HEK293T (cell line): Measurements from ENCODE around the gene STXBP6.
"Not testable (repeated sequence)": the region's sequence is repeated elsewhere in the genome, so short reads cannot be mapped to it uniquely, and the experiment has no call there.

Experiments
- CTCF ChIA-PET: fragments of 350-600 bp; formaldehyde crosslinking; extraction: SDS; loops from one replicate; lab custom pipeline; 2021; ENCODE audit warnings: antibody characterized with exemption, inconsistent platforms; lab: Yijun Ruan, JAX
- POLR2A ChIA-PET: fragments of 350-600 bp; formaldehyde crosslinking; extraction: SDS; loops from one replicate; lab custom pipeline; 2020; ENCODE audit warnings: antibody characterized with exemption, inconsistent platforms; lab: Yijun Ruan, JAX
- DNase-seq: peaks from one replicate; pipeline ENCODE4 v3.0.0; 2012; ENCODE audit warnings: mixed read lengths; ENCODE audit errors: extremely low spot score
- ARNT ChIP-seq: fragments of 450-650 bp; IDR thresholded peaks from 2 replicates; pipeline ENCODE4 v1.6.1; 2017; ENCODE audit warnings: mild to moderate bottlenecking
- BHLHE40 ChIP-seq: fragments of 450-650 bp; IDR thresholded peaks from 2 replicates; pipeline ENCODE4 v1.6.1; 2016; ENCODE audit warnings: mild to moderate bottlenecking, moderate library complexity, borderline replicate concordance
- CTBP1 ChIP-seq: fragments of 450-650 bp; IDR thresholded peaks from 2 replicates; pipeline ENCODE4 v1.6.1; 2016; ENCODE audit warnings: borderline replicate concordance
- ELF4 ChIP-seq: fragments of 450-650 bp; IDR thresholded peaks from 2 replicates; pipeline ENCODE4 v1.6.1; 2017; ENCODE audit warnings: antibody characterized with exemption
- FOXA1 ChIP-seq: fragments of 450-650 bp; IDR thresholded peaks from 2 replicates; pipeline ENCODE4 v1.6.1; 2016; ENCODE audit warnings: mild to moderate bottlenecking
- FOXK2 ChIP-seq: fragments of 450-650 bp; IDR thresholded peaks from 2 replicates; pipeline ENCODE4 v1.6.1; 2016; ENCODE audit warnings: mild to moderate bottlenecking
- FOXM1 ChIP-seq: fragments of 450-650 bp; IDR thresholded peaks from 2 replicates; pipeline ENCODE4 v1.6.1; 2017; ENCODE audit warnings: mild to moderate bottlenecking, borderline replicate concordance
- HDGF ChIP-seq: fragments of 450-650 bp; IDR thresholded peaks from 2 replicates; pipeline ENCODE4 v1.6.1; 2017; ENCODE audit warnings: antibody characterized with exemption, borderline replicate concordance
- L3MBTL2 ChIP-seq: fragments of 450-650 bp; conservative IDR thresholded peaks from 2 replicates; pipeline ENCODE4 v1.6.1; 2016; ENCODE audit warnings: mild to moderate bottlenecking
- LEF1 ChIP-seq: fragments of 450-650 bp; IDR thresholded peaks from 2 replicates; pipeline ENCODE4 v1.6.1; 2017; ENCODE audit warnings: mild to moderate bottlenecking, borderline replicate concordance
- NFRKB ChIP-seq: fragments of 450-650 bp; IDR thresholded peaks from 2 replicates; pipeline ENCODE4 v1.6.1; 2016; ENCODE audit warnings: mild to moderate bottlenecking, moderate library complexity
- SP1 ChIP-seq: fragments of 450-650 bp; IDR thresholded peaks from 2 replicates; pipeline ENCODE4 v1.6.1; 2017
- SUZ12 ChIP-seq: fragments of 450-650 bp; IDR thresholded peaks from 2 replicates; pipeline ENCODE4 v1.6.1; 2016; ENCODE audit warnings: mild to moderate bottlenecking
- TARDBP ChIP-seq: fragments of 450-650 bp; IDR thresholded peaks from 2 replicates; pipeline ENCODE4 v1.6.1; 2016
- ZNF384 ChIP-seq: fragments of 450-650 bp; IDR thresholded peaks from 2 replicates; pipeline ENCODE4 v1.6.1; 2016
- TF ChIP-seq, protein P1 (sequence below): fragments of 450-650 bp; IDR thresholded peaks from 2 replicates; pipeline ENCODE4 v1.6.1; 2016

The STXBP6 gene

DNA sequence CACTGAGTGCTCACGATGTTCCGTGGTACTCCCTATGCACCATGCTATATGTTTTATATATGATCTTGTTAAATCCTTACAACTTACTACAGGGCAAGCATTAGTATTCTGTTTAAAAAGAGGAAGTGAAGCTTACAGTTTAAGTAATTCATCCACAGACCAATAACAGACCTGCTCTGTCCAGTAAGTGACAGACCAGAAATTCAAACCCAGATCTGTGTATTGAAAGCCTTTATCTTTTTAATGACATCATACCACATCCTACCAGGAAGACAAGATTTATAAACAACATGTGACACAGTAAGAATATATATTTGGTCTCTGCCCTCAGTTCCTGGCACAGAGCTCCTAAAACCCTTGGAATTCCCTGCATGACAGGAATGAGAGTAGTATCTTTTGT, 206.5 kb downstream of the STXBP6 start:
- TF ChIP-seq ELF4 (no peak), SP1 (no peak), NFRKB (no peak), FOXA1 (no peak), SUZ12 (no peak), ARNT (no peak), BHLHE40 (no peak), TARDBP (no peak), ZNF384 (no peak), L3MBTL2 (no peak), FOXM1 (no peak)
- TF ChIP-seq, protein P1, sequence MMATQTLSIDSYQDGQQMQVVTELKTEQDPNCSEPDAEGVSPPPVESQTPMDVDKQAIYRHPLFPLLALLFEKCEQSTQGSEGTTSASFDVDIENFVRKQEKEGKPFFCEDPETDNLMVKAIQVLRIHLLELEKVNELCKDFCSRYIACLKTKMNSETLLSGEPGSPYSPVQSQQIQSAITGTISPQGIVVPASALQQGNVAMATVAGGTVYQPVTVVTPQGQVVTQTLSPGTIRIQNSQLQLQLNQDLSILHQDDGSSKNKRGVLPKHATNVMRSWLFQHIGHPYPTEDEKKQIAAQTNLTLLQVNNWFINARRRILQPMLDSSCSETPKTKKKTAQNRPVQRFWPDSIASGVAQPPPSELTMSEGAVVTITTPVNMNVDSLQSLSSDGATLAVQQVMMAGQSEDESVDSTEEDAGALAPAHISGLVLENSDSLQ = no peak
- DNase-seq = no peak
- ChIA-PET POLR2A (no interaction called here), CTCF (no interaction called here)

DNA sequence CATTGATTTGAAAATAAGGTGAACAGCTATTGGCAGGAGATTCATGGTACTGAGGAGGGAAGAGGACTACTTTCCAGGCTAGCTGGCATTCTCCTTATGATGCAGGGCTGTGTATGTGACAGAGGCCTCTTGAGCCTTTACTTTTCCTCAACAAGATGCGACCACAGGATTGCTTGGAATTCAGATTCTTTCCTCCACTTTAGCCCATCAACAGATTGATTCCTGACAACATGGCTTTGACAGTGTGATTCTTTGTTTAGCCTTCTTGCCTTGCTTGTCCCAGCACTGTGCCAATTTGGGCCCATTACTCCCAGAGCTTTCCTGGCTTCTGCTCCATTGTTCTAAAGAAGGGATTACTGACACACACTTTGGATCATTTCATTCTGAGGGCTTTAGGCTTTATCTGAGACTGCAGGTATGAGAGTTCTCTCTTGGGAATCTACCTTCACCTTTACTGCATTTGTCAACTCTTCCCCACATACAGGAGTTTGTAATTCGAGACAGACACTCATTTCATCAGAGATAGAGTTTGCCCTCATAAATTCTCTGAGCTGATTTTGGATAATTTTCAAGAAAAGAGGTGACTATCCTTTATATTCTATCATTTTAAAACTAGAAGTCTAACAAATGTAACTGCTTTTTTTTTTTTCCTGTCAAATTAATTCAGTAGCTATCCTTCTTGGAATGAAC, 209.6 kb downstream of the STXBP6 start:
- no peak for DNase-seq
- no peak for TF ChIP-seq SUZ12
- TF ChIP-seq, protein P1 = no peak
- no peak for TF ChIP-seq TARDBP
- no peak for TF ChIP-seq FOXK2
- no peak for TF ChIP-seq HDGF
- no peak for TF ChIP-seq ELF4
- TF ChIP-seq L3MBTL2 = no peak
- no peak for TF ChIP-seq ARNT
- TF ChIP-seq NFRKB = no peak
- TF ChIP-seq ZNF384 = no peak
- no peak for TF ChIP-seq FOXM1
- TF ChIP-seq FOXA1 = no peak
- no peak for TF ChIP-seq BHLHE40
- TF ChIP-seq CTBP1 = no peak
- no peak for TF ChIP-seq LEF1
- no peak for TF ChIP-seq SP1
- POLR2A ChIA-PET = no interaction called here
- CTCF ChIA-PET = no interaction called here

DNA sequence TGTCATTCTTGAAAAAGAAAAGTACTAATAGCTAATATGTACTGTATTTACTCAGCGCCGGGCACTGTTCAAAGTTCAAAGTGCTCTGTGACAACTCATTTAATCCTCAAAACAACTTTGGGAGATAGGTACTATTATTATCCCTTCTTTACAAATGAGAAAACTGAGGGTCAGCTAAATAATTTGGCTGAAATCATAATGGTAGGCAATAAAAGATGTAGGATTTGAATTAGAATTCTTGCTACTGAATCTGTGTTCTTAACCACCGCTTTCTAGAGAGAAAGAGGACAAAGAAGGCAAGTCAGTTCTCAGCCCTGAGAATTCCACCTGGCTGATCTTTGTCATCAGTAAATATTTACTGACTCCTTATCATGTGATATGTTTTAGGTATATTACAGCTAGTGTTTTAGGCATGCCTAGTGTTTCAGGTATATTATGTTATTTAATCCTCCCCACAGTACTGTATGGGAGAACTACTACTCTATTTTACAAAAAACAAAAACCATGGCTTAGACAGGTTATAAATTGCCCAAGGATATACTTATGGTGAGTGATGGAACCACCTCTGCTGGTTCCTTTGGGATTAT, 210.2 kb downstream of the STXBP6 start:
- TF ChIP-seq FOXK2 = no peak
- no peak for TF ChIP-seq TARDBP
- TF ChIP-seq CTBP1 = no peak
- TF ChIP-seq SUZ12 = no peak
- TF ChIP-seq BHLHE40 = no peak
- no peak for TF ChIP-seq ELF4
- TF ChIP-seq LEF1 = no peak
- no peak for DNase-seq
- ChIA-PET POLR2A (no interaction called here), CTCF (no interaction called here)

DNA sequence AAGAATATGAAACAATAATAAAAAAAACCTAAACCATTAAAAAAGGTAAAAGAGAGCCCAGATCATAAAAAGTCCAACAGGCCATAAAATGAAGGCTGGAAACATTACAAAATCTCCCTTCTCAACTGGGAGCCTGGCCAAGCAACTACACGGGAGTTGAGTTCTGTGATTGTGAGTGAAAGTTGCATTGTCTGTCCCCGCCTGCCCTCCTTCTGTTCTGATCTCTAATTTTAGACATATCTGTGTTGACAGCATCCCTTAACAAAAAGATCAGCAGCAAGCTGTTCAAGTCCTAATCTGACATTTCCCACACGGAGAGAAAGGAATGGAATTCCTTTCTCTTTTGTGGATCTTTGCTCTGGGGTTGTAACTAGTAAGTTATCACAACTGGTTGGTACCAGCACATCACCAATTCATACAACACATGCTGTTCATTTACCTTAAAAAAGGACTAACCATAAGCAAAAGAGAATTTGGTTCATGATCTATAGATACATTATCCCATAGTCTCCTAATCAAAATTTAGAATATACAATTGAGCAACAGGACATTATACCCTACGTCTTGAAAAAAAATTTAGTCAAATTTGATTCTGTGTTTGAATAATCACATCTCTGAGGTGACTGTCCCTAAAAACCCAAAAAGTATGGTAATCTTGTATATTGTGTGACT, 210.9 kb downstream of the STXBP6 start:
- CTCF ChIA-PET = interaction anchor here (1.5 kb wide), 1 partner anchor 21 kb away, joined by 3 read pairs; no protein-coding TSS in a partner anchor
- no peak for DNase-seq
- TF ChIP-seq ZNF384 = no peak
- no peak for TF ChIP-seq CTBP1
- no peak for TF ChIP-seq HDGF
- no peak for TF ChIP-seq ARNT
- TF ChIP-seq NFRKB = no peak
- no peak for TF ChIP-seq SUZ12
- TF ChIP-seq FOXM1 = no peak
- no peak for TF ChIP-seq FOXA1
- TF ChIP-seq ELF4 = no peak
- TF ChIP-seq, protein P1 = no peak
- no peak for TF ChIP-seq LEF1
- TF ChIP-seq BHLHE40 = no peak
- no peak for TF ChIP-seq TARDBP
- no peak for TF ChIP-seq FOXK2
- no peak for TF ChIP-seq SP1
- TF ChIP-seq L3MBTL2 = no peak
- POLR2A ChIA-PET = no interaction called here

DNA sequence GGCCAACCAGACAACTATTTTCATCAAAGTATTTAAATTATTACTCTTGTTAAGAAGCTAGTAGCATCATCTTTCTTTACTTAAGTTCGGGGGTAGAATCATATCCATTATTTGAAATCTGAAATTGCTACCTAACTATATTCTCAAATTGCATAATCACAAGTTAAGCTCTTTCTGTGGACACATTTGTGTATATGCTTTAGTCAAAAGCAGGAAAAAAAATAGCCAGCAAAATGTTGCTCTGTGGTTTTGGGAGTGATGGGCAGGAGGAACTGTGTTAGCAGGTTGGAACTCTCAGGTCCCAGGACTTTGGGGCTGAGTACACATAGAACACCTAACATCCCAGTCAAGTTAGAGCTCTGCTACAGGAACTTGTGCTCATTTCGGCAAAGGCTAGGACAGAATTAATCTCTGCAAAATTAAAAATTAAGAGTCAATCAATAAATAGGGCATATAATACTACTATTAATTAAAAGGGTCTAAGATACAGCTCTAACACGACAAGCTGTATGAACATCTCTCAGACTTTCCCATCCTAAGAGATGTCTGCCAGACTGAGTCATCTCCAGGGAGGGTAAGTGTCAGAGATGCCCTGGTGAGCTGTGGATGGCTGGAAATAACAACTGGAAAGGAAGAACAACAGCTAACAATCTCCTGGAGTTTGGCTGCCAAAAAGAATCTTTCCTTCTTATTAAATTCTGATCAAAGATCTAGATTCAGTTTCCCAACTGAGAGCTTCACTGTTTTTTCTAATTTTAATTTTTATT, 212.5 kb downstream of the STXBP6 start:
- no peak for DNase-seq
- POLR2A ChIA-PET = no interaction called here
- CTCF ChIA-PET = interaction anchor here (1.3 to 1.5 kb wide), 2 partner anchors 10 to 19 kb away, joined by 3 read pairs; no protein-coding TSS in a partner anchor
- TF ChIP-seq SP1 (no peak), FOXA1 (no peak), L3MBTL2 (no peak), BHLHE40 (no peak)
- TF ChIP-seq, protein P1 = no peak

DNA sequence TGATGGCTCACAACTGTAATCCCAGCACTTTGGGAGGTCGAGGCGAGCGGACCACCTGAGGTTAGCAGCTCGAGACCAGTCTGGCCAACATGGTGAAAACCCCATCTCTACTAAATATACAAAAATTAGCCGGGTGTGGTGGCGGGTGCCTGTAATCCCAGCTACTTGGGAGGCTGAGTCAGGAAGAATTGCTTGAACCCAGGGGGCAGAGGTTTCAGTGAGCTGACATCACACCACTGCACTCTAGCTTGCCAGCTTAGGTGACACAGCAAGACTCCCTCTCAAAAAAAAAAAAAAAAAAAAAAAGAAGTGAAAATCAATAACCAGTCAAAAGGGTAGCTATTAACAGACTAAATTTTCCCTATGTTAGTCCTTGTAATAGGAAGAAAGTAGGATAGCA, 213.6 kb downstream of the STXBP6 start:
- CTCF ChIA-PET = interaction anchor here (0.8 kb wide), 1 partner anchor 30 kb away, joined by 3 read pairs; no protein-coding TSS in a partner anchor
- not testable (repeated sequence) for DNase-seq

More for the DNA sequence above, 213.6 kb downstream of the STXBP6 start:
- POLR2A ChIA-PET = not testable (repeated sequence)
